Embryonic facial prominence (tissue), 1 donor: ENCODE measurements around the gene CPSF6.
"Not testable (repeated sequence)": the region's sequence is repeated elsewhere in the genome, so short reads cannot be mapped to it uniquely, and the experiment has no call there.

Experiments used
- DNase-seq: peaks from one replicate; pipeline ENCODE4 v3.0.0-alpha.2; 2016; ENCODE audit errors: extremely low spot score

Gene CPSF6

GRCh38 chr12:69262264-69262974, 23.1 kb downstream of the CPSF6 start:
- DNase-seq = no peak

- DNase-seq = no peak
These were observed 25.8 kb downstream of the CPSF6 start for GRCh38 chr12:69265205-69265604.

- DNase-seq = not testable (repeated sequence)
These were observed 26.3 kb downstream of the CPSF6 start for GRCh38 chr12:69265633-69266032.

- DNase-seq = no peak
These were observed 26.8 kb downstream of the CPSF6 start for GRCh38 chr12:69266036-69266635.

- DNase-seq = no peak
These were observed 30.4 kb downstream of the CPSF6 start for GRCh38 chr12:69269736-69270135.

- DNase-seq = no peak
These were observed 33.1 kb downstream of the CPSF6 start for GRCh38 chr12:69272511-69272910.

- no peak for DNase-seq
These were observed 35.5 kb downstream of the CPSF6 start for GRCh38 chr12:69274861-69275260.

GRCh38 chr12:69275471-69275891, 36.1 kb downstream of the CPSF6 start:
- no peak for DNase-seq

- DNase-seq = no peak
These were observed 39.7 kb downstream of the CPSF6 start for GRCh38 chr12:69278814-69279782.

GRCh38 chr12:69284131-69284530, 44.8 kb downstream of the CPSF6 start:
- DNase-seq = no peak

- DNase-seq = no peak
These were observed 48.2 kb downstream of the CPSF6 start for GRCh38 chr12:69287556-69287955.

GRCh38 chr12:69290545-69291277, 51.3 kb downstream of the CPSF6 start:
- no peak for DNase-seq

- no peak for DNase-seq
These were observed 51.9 kb downstream of the CPSF6 start for GRCh38 chr12:69291278-69291593.

- no peak for DNase-seq
These were observed 58.8 kb downstream of the CPSF6 start for GRCh38 chr12:69298133-69298532.

GRCh38 chr12:69298947-69299346, 59.6 kb downstream of the CPSF6 start:
- no peak for DNase-seq

- no peak for DNase-seq
These were observed 64.9 kb downstream of the CPSF6 start for GRCh38 chr12:69304284-69304683.

- DNase-seq = no peak
These were observed 70.1 kb downstream of the CPSF6 start for GRCh38 chr12:69309461-69309860.

- no peak for DNase-seq
These were observed 73.8 kb downstream of the CPSF6 start for GRCh38 chr12:69313209-69313608.

- DNase-seq = not testable (repeated sequence)
These were observed 77.4 kb downstream of the CPSF6 start for GRCh38 chr12:69316784-69317183.

GRCh38 chr12:69317233-69317632, 77.9 kb downstream of the CPSF6 start:
- not testable (repeated sequence) for DNase-seq

GRCh38 chr12:69318225-69318624, 78.9 kb downstream of the CPSF6 start:
- DNase-seq = no peak

- DNase-seq = no peak
These were observed 82.0 kb downstream of the CPSF6 start for GRCh38 chr12:69321351-69321750.
